OCI-LY1 (cell line): ENCODE data around the gene GRIA4.

ENCODE experiments used
- CTCF ChIP-seq: fragments of 200-600 bp; sonication (generic), shearing (Covaris generic); IDR thresholded peaks from 2 replicates; pipeline ENCODE4 v1.5.1; 2017; ENCODE audit warnings: mild to moderate bottlenecking, antibody characterized with exemption, low read length, moderate library complexity, mixed read lengths
- EZH2 ChIP-seq: fragments of 200-600 bp; sonication (generic), shearing (Covaris generic); IDR thresholded peaks from 2 replicates; pipeline ENCODE4 v1.8.0; 2017; ENCODE audit warnings: borderline replicate concordance, mixed run types, mild to moderate bottlenecking, antibody characterized with exemption, low read length, moderate library complexity, mixed read lengths

GRCh38 chr11:105915021-105915420 is 305.1 kb downstream of the GRIA4 start:
- TF ChIP-seq CTCF (no peak), EZH2 (no peak)
